Heart left ventricle (tissue), 16 donors: ENCODE results near the gene CAPN14. TPM values are rescaled to one million over a fixed set of nuclear protein-coding genes. Genes with fewer than 3 reads are reported as not detected.
A peak's percentile ranks its signal among the peaks of the same experiment; 100 is the strongest.

Experiments
- ATAC-seq, 4 donors: fragments of 200-7000 bp; cut with Tn5 transposase; one replicate each; pipeline ENCODE4 v1.9.1; 2020 to 2022; ENCODE audit warnings: moderate library complexity in 4 of 4, mild to moderate bottlenecking in 3 of 4, moderate number of reproducible peaks in 1 of 4
- DNase-seq, 5 donors: peaks; one replicate each; pipeline ENCODE4 v3.0.0-alpha.2; 2020
- H3K27ac ChIP-seq, 12 donors: fragments of 200-600 bp; sonication (generic) in 4 of 12; one replicate each; pipeline versions ENCODE4 v1.5.0 to v1.8.0; 2016 to 2022; ENCODE audit warnings: mild to moderate bottlenecking in 2 of 12
- H3K27me3 ChIP-seq, 9 donors: fragments of 200-600 bp; sonication (generic) in 2 of 9; one replicate each; pipeline versions ENCODE4 v1.5.1 to v1.8.0; 2016 to 2022; ENCODE audit warnings: mild to moderate bottlenecking in 3 of 9
- H3K36me3 ChIP-seq, 9 donors: fragments of 200-600 bp; sonication (generic) in 2 of 9; one replicate each; pipeline versions ENCODE4 v1.5.0 to v1.8.0; 2018 to 2022; ENCODE audit warnings: mild to moderate bottlenecking in 2 of 9
- H3K4me1 ChIP-seq, 12 donors: fragments of 200-600 bp; sonication (generic) in 4 of 12; one replicate each; pipeline versions ENCODE4 v1.5.0 to v1.8.0; 2016 to 2022; ENCODE audit warnings: mild to moderate bottlenecking in 3 of 12
- H3K4me3 ChIP-seq, 12 donors: fragments of 200-600 bp; sonication (generic) in 4 of 12; one replicate each; pipeline versions ENCODE4 v1.5.0 to v1.8.0; 2017 to 2022; ENCODE audit warnings: mild to moderate bottlenecking in 9 of 12, moderate library complexity in 4 of 12
- H3K9me3 ChIP-seq, 12 donors: fragments of 200-600 bp; sonication (generic) in 4 of 12; one replicate each; pipeline versions ENCODE4 v1.5.0 to v1.8.0; 2016 to 2022; ENCODE audit warnings: mild to moderate bottlenecking in 1 of 12
- CTCF ChIP-seq, 12 donors: fragments of 200-600 bp; sonication (generic) in 4 of 12; IDR thresholded peaks; one replicate each; pipeline versions ENCODE4 v1.5.0 to v1.8.0; 2018 to 2022; ENCODE audit warnings: antibody characterized with exemption in 12 of 12, mild to moderate bottlenecking in 5 of 12
- POLR2A ChIP-seq, 2 donors: fragments of 450-650 bp; IDR thresholded peaks; one replicate each; pipeline ENCODE4 v1.6.1; 2017; ENCODE audit warnings: antibody characterized with exemption in 2 of 2, mild to moderate bottlenecking in 2 of 2, moderate library complexity in 2 of 2
- WGBS, 4 donors: extraction: QIAGEN DNeasy Blood & Tissue Kit in 2 of 4; methylation state at CpG; one replicate each; pipeline versions ENCODE4 v1.1.5 to v1.1.7; 2013 to 2018; 5-methylcytosine and 5-hydroxymethylcytosine counted together
- intact Hi-C, 10 donors: fragments of 100-400 bp; cut with DNase I; formaldehyde crosslinking; loops; one replicate each; pipeline versions ENCODE4 v1.11.1 to v1.14.2; 2022
- polyA plus RNA-seq, 2 donors: library from polyadenylated mRNA; stranded (reverse); fragments of 200-250 nt; gene quantifications; one replicate each; pipeline ENCODE4 v1.2.3, GENCODE V29; 2013
- total RNA-seq, 9 donors: library from RNA; depleted of rRNA in 2 of 9; stranded (reverse); fragments of >200 nt in 2 of 9; fragmentation: NEBNext Ultra II Directional in 3 of 9; extraction: Animal tissue kit (Norgen Biotek cat#: 25700) in 3 of 9; gene quantifications; one replicate each; pipeline versions ENCODE4 v1.1.0 to v1.2.4, GENCODE V29; 2016 to 2023
- donor health status: ischemic (EF 13 %, LVEDD 7.1; RV severe dilation, severe dysfunction).
- donor health status: healthy with polysubstance abuse.
- donor health status: DM: no; HTN: yes; CAD: no.
- donor health status: DM: no; HTN: no; CAD: no.
- donor health status: ischemic (EF 25% LVEDD 6.9; RV normal size, moderate dysfunction).
- donor health status: ischemic (EF 25% LVEDD 5.7; RV mildly dilated, moderate dysfunction).
- donor health status: healthy.
- donor health status: DM: yes; HTN: yes; CAD: no.
- donor health status: ischemic (EF 35%, LVEDD 5.7; RV mildly dilated, moderate dysfunction).
- donor health status: nonischemic (EF 11% LVEDD 7.7; RV severe dilation, severe dysfunction).
- donor health status: DM: yes; HTN: yes; CAD: no.
- donor health status: PGD.
- donor health status: ischemic (EF 29% LVEDD 5.4; RV normal size, mild dysfunction).
- donor health status: nonischemic (EF 23%, LVEDD 6.1; RV moderate dilation, normal function).

Gene CAPN14
- total and polyA plus RNA-seq, 11 donors, result 0.04 to 0.44 (median 0.17) TPM

DNA sequence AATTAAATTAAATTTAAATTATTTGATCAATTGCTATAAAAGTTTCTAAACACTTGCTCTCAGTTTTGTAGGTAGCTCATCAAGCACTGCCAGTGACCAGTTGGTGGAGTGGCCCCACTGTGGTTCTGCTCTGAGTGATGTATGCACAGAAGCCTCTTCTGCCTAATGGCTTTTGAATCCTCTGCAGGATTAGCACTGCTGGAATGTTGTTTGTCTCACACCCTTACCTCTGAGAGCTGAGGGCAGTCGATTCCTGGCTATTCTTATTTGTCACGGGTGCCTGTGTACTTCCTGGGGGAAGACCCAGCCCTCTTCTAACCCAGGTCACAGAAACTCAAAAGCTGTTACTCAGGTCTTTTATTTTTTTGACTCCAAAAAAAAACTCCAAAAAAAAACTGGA, 9.5 kb downstream of the CAPN14 start:
- Histone ChIP-seq H3K36me3 (no peaks in the 10 kb centered on the region), H3K9me3 (no peaks in the 10 kb centered on the region), H3K27me3 (no peaks in the 10 kb centered on the region), H3K4me3 (no peak overlapping the region), H3K4me1 (peaks cover 0 to 13% (median under 1%) of the 10 kb centered on the region in 12 donors), H3K27ac (no peak overlapping the region)
- WGBS, 4 donors, result 29 to 32% (median 30%) methylated on average over 2 of the region's 2 CpGs
- intact Hi-C loops, result no loop called here
- DNase-seq (no peak), ATAC-seq (peak in 1 of 4 donors; percentile 59)
- no peak for TF ChIP-seq POLR2A (IDR thresholded peaks at IDR 0.05)
- no peak for TF ChIP-seq CTCF (IDR thresholded peaks at IDR 0.05)

DNA sequence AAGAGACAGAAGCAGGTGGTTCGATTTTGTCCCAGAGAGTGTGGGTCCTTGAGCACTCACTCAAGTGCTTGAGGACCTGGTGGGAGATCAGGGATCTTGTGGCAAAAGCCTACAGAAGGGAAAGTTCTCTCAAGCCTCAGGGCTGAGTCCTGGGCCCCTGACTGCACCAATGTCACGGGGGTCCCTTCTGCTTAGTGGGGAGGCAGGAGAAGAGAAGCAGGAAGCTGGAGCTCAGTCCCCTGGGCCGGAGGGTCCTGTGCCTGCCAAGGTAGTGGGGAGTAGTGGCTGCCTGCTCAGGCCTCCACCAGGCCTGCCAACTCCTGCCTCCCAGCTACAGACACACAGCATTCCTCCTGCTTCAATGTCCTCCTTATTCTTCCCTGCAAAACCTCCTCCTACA, 11.7 kb downstream of the CAPN14 start:
- Histone ChIP-seq H3K27ac (no peak overlapping the region), H3K36me3 (no peaks in the 10 kb centered on the region), H3K27me3 (no peaks in the 10 kb centered on the region), H3K4me3 (no peak overlapping the region), H3K4me1 (peaks cover 0 to 14% (median 3%) of the 10 kb centered on the region in 12 donors), H3K9me3 (no peaks in the 10 kb centered on the region)
- 81 to 88% (median 84%) methylated on average over 3 of the region's 3 CpGs for WGBS, 4 donors
- no peak for TF ChIP-seq CTCF (IDR thresholded peaks at IDR 0.05)
- no peak for TF ChIP-seq POLR2A (IDR thresholded peaks at IDR 0.05)
- ATAC-seq (no peak), DNase-seq (no peak)
- intact Hi-C loops, result no loop called here

GRCh38 chr2:31205186-31205585, 12.1 kb downstream of the CAPN14 start:
- 82 to 88% (median 83%) methylated on average over 9 of the region's 9 CpGs for WGBS, 4 donors

DNA sequence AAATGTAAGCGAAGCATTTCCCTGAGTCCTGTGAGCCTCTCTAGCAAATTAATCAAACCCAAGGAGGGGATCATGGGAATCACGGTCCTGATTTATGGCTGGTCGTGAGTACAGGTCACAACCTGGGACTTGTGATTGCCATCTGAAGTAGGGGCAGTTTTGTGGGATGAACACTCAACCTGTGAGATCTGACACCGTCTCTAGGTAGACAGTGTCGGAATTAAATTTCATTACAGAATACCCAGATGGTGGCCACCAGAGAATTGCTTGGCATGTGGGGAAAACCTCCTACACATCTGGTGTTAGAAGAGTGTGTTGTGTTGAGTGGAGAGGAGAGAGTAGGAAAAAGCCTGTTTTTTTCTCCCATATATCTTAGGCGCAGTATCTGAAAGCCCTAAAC, 12.5 kb downstream of the CAPN14 start:
- TF ChIP-seq POLR2A (IDR thresholded peaks at IDR 0.05) (no peak), CTCF (IDR thresholded peaks at IDR 0.05) (no peak)
- intact Hi-C loops, result no loop called here
- 76 to 92% (median 85%) methylated on average over 6 of the region's 6 CpGs for WGBS, 4 donors
- H3K36me3 ChIP-seq, result no peaks in the 10 kb centered on the region
- no peak for ATAC-seq
- H3K9me3 ChIP-seq, result no peaks in the 10 kb centered on the region
- H3K27ac ChIP-seq, result no peak overlapping the region
- no peaks in the 10 kb centered on the region for H3K27me3 ChIP-seq
- no peak for DNase-seq
- peaks cover 0 to 14% (median 3%) of the 10 kb centered on the region in 12 donors for H3K4me1 ChIP-seq
- H3K4me3 ChIP-seq, result no peak overlapping the region

More at GRCh38 chr2:31205186-31205585, 12.1 kb downstream of the CAPN14 start:
- Histone ChIP-seq H3K4me3 (no peak overlapping the region), H3K27me3 (no peaks in the 10 kb centered on the region), H3K9me3 (no peaks in the 10 kb centered on the region), H3K27ac (no peak overlapping the region), H3K4me1 (peaks cover 0 to 14% (median 3%) of the 10 kb centered on the region in 12 donors), H3K36me3 (no peaks in the 10 kb centered on the region)
- DNase-seq (no peak), ATAC-seq (no peak)
- intact Hi-C loops, result no loop called here
- no peak for TF ChIP-seq POLR2A (IDR thresholded peaks at IDR 0.05)
- TF ChIP-seq CTCF (IDR thresholded peaks at IDR 0.05), result no peak
